MCF 10A (cell line): ENCODE measurements around the gene RNU7-1. TPM values are rescaled to one million over a fixed set of nuclear protein-coding genes. Genes with fewer than 3 reads are reported as not detected.

ENCODE experiments used
- BruUV-seq: library from RNA; stranded (reverse); fragments of 400-500 nt; replicated peaks from 2 replicates; lab custom pipeline; 2021; lab: Mats Ljungman, UMichigan
- CTCF ChIA-PET: fragments of 300-600 bp; sonication (Branson Sonifier 250); formaldehyde crosslinking; extraction: SDS; loops from one replicate; lab custom pipeline; 2021; ENCODE audit warnings: antibody characterized with exemption, inconsistent platforms; lab: Yijun Ruan, JAX
- POLR2A ChIA-PET: fragments of 300-600, 350-650 bp; sonication (Branson Sonifier 250); formaldehyde crosslinking; extraction: SDS; loops from one replicate; lab custom pipeline; 2020; ENCODE audit warnings: antibody characterized with exemption, inconsistent platforms; lab: Yijun Ruan, JAX
- DNase-seq: peaks from one replicate; pipeline ENCODE4 v3.0.0-alpha.2; 2018; ENCODE audit not compliant: unreplicated experiment
- H3K27ac Mint-ChIP-seq: one replicate; pipeline ENCODE4 v1.8.0; 2022; ENCODE audit warnings: mild to moderate bottlenecking, low read depth, mixed read lengths; ENCODE audit not compliant: unreplicated experiment
- H3K27me3 Mint-ChIP-seq: one replicate; pipeline ENCODE4 v1.8.0; 2022; ENCODE audit warnings: mixed read lengths; ENCODE audit not compliant: insufficient read depth, unreplicated experiment
- H3K36me3 Mint-ChIP-seq: one replicate; pipeline ENCODE4 v1.8.0; 2022; ENCODE audit warnings: mild to moderate bottlenecking, moderate library complexity, mixed read lengths; ENCODE audit not compliant: insufficient read depth, unreplicated experiment
- H3K4me1 Mint-ChIP-seq: one replicate; pipeline ENCODE4 v1.8.0; 2022; ENCODE audit warnings: mixed read lengths; ENCODE audit not compliant: insufficient read depth, unreplicated experiment
- H3K4me3 Mint-ChIP-seq: one replicate; pipeline ENCODE4 v1.8.0; 2022; ENCODE audit warnings: mild to moderate bottlenecking, moderate library complexity, mixed read lengths; ENCODE audit not compliant: unreplicated experiment
- H3K9me3 Mint-ChIP-seq: one replicate; pipeline ENCODE4 v1.8.0; 2022; ENCODE audit warnings: mixed read lengths; ENCODE audit not compliant: unreplicated experiment
- CTCF ChIP-seq: fragments of 200-600 bp; IDR thresholded peaks from one replicate; pipeline ENCODE4 v1.8.0; 2022; ENCODE audit warnings: antibody characterized with exemption, mild to moderate bottlenecking; ENCODE audit not compliant: unreplicated experiment
- intact Hi-C: fragments of 100-400 bp; cut with micrococcal nuclease; formaldehyde crosslinking; loops from 2 replicates; pipeline ENCODE4 v1.14.1; 2022
- total RNA-seq: library from RNA; stranded (reverse); gene quantifications from 2 replicates; pipeline ENCODE4 v1.2.3, GENCODE V29; 2022

RNU7-1 gene
- total RNA-seq, 1 experiment from 2014 or later: not detected

DNA sequence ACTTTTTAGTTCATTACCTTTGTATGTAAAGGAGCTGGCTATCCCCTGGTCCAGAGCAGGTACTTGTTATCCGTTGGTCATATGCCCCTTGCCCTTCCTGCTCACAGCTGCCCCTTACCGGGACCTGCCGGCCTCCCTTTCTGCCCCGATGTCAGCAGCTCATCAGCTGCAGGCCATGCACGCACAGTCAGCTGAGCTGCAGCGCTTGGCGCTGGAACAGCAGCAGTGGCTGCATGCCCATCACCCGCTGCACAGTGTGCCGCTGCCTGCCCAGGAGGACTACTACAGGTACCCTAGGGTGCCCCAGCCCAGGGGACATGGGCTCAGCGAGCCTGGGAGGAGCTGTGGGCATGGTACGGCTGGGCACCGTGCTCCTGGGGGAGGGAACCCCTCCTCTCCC lies 2.3 kb upstream of the RNU7-1 start:
- peaks cover 25% of the 10 kb centered on the region for H3K4me1 Mint-ChIP-seq

DNA sequence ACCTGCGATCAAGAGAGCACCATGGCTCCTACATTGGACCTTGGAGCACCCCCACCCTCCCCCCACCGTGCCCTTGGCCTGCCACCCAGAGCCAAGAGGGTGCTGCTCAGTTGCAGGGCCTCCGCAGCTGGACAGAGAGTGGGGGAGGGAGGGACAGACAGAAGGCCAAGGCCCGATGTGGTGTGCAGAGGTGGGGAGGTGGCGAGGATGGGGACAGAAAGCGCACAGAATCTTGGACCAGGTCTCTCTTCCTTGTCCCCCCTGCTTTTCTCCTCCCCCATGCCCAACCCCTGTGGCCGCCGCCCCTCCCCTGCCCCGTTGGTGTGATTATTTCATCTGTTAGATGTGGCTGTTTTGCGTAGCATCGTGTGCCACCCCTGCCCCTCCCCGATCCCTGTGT lies 1.8 kb upstream of the RNU7-1 start:
- Mint-ChIP-seq H3K4me1 (peaks cover 23% of the 10 kb centered on the region), H3K4me3 (no peak overlapping the region), H3K27ac (no peak overlapping the region), H3K36me3 (peaks cover 91% of the 10 kb centered on the region), H3K9me3 (no peaks in the 10 kb centered on the region), H3K27me3 (no peaks in the 10 kb centered on the region)
- no peak for TF ChIP-seq CTCF
- POLR2A ChIA-PET: interaction anchor here (0.9 to 6.8 kb wide), 5 partner anchors 15 to 73 kb away, joined by 3 to 495 read pairs (median 29); partner anchors contain the start of genes ATN1 and LRRC23
- intact Hi-C loops: no loop called here
- CTCF ChIA-PET: interaction anchor here (1.1 to 9.7 kb wide), 4 partner anchors 19 to 69 kb away, joined by 6 to 114 read pairs (median 12); partner anchors contain the start of gene SPSB2
- BruUV-seq: no TSS peak
- DNase-seq: no peak

More for the DNA sequence above, 2.3 kb upstream of the RNU7-1 start:
- Mint-ChIP-seq H3K27me3 (no peaks in the 10 kb centered on the region), H3K9me3 (no peaks in the 10 kb centered on the region), H3K27ac (peak overlapping the region; percentile 81), H3K36me3 (peaks cover 94% of the 10 kb centered on the region), H3K4me3 (no peak overlapping the region)
- ChIA-PET CTCF (interaction anchor here (0.9 to 9.7 kb wide), 4 partner anchors 18 to 69 kb away, joined by 3 to 114 read pairs (median 12); partner anchors contain the start of gene SPSB2), POLR2A (interaction anchor here (0.9 to 2.9 kb wide), 4 partner anchors 16 to 73 kb away, joined by 3 to 29 read pairs (median 4); partner anchors contain the start of gene LRRC23)
- intact Hi-C loops: no loop called here
- DNase-seq: no peak
- TF ChIP-seq CTCF: no peak
- no TSS peak for BruUV-seq

DNA sequence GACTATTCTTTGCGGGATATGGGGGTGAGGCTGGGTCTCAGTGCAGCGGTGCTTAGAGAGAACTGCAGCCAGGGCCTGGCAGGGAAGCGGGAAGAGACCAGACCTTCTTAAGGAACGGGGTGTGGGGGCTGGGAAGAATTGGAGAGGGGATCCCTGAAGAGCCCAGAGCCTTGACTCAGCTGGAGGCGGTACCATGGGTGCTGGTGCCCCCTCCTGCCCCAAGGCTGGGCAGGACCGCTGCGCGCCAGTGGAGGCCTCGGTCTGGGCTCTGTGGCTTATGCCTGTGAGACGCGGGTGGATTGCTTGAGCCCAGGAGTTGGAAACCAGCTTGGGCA lies 1.3 kb upstream of the RNU7-1 start:
- Mint-ChIP-seq H3K27me3 (no peaks in the 10 kb centered on the region), H3K36me3 (peaks cover 89% of the 10 kb centered on the region), H3K4me1 (peaks cover 26% of the 10 kb centered on the region), H3K4me3 (peak overlapping the region; percentile 19), H3K9me3 (no peaks in the 10 kb centered on the region), H3K27ac (no peak overlapping the region)
- no peak for DNase-seq
- no TSS peak for BruUV-seq
- ChIA-PET POLR2A (interaction anchor here (0.9 to 6.8 kb wide), 7 partner anchors 15 to 75 kb away, joined by 3 to 495 read pairs (median 62); partner anchors contain the start of genes ATN1, EMG1, LPCAT3 and PHB2), CTCF (interaction anchor here (0.6 to 9.7 kb wide), 4 partner anchors 19 to 219 kb away, joined by 3 to 114 read pairs (median 14); partner anchors contain the start of gene COPS7A)
- intact Hi-C loops: no loop called here
- no peak for TF ChIP-seq CTCF

DNA sequence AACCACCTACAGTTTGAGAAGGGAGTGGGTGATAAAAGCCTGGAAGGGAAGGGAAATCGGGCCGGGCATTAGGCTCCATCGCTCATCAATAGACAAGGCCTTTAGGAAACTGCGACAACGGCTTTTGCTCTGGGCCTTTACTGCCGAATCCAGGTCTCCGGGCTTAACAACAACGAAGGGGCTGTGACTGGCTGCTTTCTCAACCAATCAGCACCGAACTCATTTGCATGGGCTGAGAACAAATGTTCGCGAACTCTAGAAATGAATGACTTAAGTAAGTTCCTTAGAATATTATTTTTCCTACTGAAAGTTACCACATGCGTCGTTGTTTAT lies 261 bp upstream of the RNU7-1 start:
- no TSS peak for BruUV-seq
- Mint-ChIP-seq H3K9me3 (no peaks in the 10 kb centered on the region), H3K36me3 (peaks cover 78% of the 10 kb centered on the region), H3K4me3 (peak overlapping the region; percentile 85), H3K27me3 (no peaks in the 10 kb centered on the region), H3K4me1 (peaks cover 30% of the 10 kb centered on the region), H3K27ac (peak overlapping the region; percentile 98)
- intact Hi-C loops: no loop called here
- DNase-seq: peak; percentile 91
- ChIA-PET CTCF (interaction anchor here (0.6 to 5.5 kb wide), 15 partner anchors 14 to 169 kb away, joined by 3 to 160 read pairs (median 7); partner anchors contain the start of genes C1RL, C1S, SPSB2 and TPI1), POLR2A (interaction anchor here (0.6 to 6.8 kb wide), 27 partner anchors 11 to 280 kb away, joined by 3 to 495 read pairs (median 5); partner anchors contain the start of genes ATN1, C1RL, C1S and CDCA3)
- no peak for TF ChIP-seq CTCF
